Stimulated activated CD4-positive, alpha-beta T cell treated with anti-CD3 and anti-CD28 coated beads, Interleukin-1b, Interleukin-23, amount 100 ng/mL, for 4 hours (primary cell): ENCODE data around the gene ILF2.
"Not testable (repeated sequence)": the region's sequence is repeated elsewhere in the genome, so short reads cannot be mapped to it uniquely, and the experiment has no call there.

Experiments
- DNase-seq, 2 donors: peaks; one replicate each; pipeline ENCODE4 v3.0.0-alpha.2; 2020; ENCODE audit warnings: low read depth in 2 of 2

ILF2 gene

DNA sequence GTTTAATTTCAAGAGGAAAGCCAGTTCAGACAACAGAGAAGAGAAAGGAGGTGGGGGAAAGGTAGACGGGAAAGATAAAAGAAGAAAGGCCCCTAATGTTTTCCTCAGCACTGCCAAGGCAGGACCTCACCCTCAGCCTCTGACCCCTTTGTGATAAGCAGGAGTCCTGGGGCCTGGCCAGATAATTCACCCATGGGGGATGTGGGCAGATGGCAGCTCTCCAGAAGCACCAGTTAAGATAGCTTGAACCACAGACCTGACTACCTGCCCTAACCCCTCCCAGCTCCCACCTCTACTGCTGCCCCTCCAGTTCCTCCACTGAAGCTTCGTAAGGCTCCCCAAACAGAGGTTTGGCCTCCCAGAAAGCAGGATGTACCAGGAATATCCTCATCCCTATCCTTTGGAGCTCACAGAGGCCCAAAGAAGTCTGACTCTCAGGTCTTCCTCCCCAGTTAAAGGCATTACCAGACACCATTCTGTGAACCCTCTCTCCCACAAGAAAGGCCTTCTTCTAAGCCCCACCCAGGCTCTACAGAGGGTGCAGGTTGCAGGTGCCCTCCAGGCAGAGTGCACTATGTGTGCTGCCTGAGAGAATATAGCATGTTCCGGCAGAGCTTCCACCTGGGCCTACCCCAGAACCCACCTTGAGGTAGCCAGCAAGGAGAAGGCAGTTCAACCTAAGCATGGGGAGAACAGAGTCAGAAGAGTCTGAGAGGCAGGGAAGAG lies 21.5 kb downstream of the ILF2 start:
- DNase-seq: no peak

DNA sequence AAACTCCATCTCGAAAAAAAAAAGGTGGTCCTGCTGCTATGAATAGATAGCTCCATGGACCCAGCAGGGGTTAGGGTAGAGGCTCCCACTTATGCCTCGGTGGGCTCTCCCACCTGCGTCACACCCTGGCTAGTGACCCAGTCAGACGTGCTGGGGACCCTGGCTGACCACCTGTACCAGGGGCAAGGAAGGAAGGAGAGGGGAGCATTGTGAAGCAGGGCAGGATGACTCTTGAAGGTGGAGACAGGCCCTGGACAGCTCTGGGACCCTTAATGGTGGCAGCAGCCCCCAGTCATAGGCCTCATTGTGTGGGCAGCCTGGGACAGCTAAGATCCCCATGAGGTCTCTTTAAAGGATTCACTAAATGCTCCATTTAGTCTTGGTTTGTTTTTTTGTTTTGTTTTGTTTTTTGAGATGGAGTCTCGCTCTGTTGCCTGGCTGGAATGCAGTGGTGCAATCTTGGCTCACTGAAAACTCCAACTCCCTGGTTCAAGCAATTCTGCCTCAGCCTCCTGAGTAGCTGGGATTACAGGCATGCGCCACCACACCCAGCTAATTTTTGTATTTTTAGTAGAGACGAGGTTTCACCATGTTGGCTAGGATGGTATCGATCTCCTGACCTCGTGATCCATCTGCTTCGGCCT lies 22.7 kb downstream of the ILF2 start:
- DNase-seq: no peak

DNA sequence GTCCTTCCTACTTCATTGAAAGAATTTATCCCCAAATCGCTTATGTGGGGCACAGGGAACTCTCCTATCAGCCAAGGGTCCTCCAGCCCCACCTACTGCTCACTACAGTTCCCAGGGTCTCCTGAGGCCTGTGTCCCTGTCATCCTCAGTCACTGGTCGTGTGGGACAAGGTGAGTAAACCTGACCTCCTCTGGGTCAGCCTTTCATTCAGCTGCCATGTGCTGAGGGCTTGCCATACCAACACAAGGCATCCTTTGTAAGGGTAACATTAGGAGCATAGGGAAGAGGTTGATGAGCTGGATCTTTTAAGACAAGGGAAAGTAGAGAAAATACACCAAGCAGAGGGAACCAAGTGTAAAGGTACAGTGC lies 23.5 kb downstream of the ILF2 start:
- no peak for DNase-seq

DNA sequence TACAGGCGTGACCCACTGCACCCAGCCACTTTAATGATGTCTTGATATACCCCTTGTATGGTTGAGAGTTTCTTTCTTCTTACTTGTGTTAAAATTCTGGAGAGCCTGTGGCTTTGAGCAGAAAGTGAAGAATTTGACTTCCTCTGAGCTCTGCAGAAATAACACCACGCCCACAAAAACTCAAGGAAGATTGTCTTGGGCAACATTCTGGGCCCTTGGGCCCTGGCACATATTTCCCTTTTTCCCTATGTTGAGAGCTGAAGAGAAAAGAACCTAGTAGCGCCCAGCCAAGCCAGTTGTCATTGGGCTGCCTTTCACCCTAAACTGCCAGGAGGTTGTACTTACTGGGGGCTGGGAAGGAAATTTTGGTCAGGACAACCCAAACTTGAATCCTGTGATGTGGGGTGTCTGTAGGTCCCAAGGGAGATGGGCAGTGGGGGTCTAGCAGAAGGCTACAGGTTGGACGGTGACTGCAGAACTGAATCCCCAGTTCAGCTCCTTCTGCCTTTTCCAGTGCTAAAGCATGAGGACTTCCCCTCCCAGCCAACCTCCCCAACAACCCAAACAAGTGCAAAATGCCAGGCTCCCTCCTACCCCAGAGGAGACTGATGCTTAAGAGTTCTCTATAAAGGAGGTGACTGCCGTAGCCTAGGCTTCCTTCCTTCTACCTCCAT lies 24.0 kb downstream of the ILF2 start:
- no peak for DNase-seq

DNA sequence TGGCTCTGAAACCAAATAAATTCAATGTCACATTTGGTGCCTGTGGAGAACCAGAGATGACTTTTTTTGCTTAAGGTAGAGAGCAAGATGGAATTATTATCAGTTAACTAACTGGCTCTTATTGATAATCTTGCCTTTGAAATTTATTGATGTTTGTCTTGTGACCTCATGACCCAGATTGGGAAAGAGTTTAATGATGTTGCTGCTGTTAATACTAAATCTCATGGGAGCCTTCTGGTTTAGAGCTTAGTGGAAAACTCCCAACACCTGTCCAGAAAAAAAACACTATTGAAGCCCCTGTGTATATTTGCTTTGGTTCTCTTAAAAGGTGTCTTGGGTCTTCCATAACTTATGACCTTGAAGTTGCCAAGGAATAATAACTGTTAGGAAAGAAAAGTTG lies 27.0 kb downstream of the ILF2 start:
- no peak for DNase-seq

DNA sequence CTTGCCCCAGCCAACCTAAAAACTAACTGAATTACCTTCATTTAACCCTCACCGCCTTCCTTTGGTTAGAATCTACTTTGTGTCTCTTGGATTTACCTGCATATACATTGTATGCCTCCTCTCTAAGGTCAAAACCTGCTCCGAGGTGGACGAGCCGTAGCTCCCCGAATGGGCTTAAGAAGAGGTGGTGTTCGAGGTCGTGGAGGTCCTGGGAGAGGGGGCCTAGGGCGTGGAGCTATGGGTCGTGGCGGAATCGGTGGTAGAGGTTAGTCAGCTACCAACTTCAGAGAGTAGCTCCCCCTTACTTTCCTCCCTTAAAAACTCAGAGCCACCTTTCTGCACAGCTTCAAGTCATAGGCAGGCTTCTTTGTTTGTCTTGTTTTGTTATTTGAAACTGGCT lies 27.7 kb downstream of the ILF2 start:
- DNase-seq: no peak

DNA sequence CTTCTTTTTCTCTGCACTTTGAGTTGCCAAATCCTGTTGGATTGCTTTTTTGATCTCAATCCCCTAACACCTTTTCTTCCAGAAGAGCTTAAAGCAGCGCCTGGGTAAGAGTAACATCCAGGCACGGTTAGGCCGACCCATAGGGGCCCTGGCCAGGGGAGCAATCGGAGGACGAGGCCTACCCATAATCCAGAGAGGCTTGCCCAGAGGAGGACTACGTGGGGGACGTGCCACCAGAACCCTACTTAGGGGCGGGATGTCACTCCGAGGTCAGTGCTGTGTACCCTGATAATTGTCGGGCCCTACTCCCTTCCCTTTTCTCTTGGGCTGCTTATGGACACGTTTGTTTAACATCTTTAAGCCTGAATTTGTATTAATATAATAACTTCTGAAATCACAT lies 28.6 kb downstream of the ILF2 start:
- DNase-seq: no peak

DNA sequence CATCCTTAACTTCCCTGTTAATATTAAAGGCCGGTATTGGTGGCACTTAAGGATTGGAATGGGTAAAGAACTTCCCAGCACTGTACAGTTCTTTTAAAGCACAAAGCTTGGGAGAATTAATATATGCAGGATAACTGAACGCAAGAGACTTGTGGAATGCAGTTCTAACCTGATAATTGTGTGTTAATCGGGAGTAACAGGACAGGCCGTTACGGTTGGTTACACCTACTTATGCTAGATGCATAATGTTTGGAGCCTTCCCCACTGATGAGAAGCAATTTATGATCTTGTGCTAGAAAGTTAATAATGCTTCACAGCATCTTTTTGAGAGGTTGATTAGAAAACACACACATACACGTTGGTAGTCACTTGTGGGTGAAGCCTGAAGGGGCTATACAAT lies 29.9 kb downstream of the ILF2 start:
- DNase-seq: no peak

DNA sequence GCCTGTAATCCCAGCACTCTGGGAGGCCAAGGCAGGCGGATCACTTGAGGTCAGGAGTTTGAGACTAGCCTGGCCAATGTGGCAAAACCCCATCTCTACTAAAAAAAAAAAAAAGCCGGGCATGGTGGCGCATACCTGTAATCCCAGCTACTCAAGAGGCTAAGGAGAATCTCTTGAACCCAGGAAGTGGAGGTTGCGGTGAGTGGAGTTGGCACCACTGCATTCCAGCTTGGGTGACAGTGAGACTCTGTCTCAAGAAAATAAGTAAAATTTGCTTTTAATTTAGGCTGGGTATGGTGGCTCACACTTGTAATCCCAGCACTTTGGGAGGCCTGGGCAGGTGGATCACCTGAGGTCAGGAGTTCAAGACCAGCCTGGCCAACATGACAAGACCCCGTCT lies 30.6 kb downstream of the ILF2 start:
- DNase-seq: not testable (repeated sequence)

DNA sequence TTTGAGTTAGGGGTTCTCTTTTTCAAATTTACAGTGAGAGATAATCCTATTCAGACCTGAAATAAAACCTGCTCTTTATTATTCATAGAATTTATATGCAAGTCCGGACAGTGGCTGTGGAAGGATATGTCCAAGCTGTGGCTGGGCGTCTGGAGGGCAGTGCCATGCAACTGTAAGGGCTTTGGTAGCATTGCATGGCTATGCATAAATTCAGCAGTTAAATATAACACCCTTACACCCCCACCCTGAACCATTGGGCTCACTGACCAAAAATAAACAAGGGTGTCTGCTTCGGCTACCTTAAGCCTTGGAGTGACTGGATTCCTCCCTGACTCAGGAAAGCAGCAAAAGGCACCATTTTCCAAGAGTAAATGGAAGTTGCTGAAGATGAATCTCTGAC lies 31.5 kb downstream of the ILF2 start:
- DNase-seq: no peak

DNA sequence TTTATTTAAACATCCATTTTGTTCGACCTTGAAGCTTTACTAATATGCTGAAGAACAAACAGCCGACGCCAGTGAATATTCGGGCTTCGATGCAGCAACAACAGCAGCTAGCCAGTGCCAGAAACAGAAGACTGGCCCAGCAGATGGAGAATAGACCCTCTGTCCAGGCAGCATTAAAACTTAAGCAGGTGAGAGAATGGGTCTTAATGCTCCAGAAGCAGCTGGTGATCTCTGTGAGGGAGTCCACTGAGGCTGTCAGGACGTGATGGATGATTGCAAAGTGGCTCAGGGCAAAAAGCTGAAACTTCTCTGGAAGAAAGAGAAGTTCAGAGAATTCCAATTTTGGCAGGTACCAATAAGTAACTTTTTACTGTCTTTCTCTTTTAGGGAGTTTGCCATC lies 32.5 kb downstream of the ILF2 start:
- DNase-seq: no peak

DNA sequence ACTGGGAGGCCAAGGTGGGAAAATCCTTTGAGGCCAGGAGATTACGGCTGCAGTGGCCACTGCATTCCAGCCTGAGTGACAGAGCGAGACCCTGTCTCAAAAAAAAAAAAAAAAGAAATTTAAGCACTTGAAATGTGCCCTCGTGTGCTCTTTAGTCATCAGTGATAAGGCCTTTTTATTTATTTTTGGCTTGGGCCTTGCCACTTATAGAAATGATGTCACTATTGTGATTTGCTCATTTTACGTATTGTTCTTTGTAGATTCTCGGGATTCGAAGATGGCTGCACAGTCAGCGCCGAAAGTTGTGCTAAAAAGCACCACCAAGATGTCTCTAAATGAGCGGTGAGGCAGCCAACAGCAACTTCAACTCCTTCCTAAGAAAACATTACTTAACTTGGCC lies 34.5 kb downstream of the ILF2 start:
- DNase-seq: no peak

DNA sequence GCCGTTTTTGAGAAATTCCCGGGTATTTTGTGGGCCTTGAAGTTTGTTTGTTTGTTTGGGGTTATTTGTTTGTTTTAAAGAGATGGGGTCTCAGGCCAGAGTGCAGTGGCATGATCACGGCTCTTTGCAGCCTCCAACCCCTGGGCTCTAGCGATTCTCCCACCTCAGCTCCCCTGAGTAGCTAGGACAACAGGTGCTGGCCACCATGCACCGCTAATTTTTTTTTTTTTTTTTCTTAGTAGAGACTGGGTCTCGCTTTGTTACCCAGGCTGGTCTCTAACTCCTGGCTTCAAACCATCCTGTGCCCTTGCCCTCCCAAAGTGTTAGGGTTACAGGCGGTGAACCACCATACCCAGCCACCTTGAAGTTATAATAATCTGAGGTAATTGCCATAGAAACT lies 34.9 kb downstream of the ILF2 start:
- no peak for DNase-seq

DNA sequence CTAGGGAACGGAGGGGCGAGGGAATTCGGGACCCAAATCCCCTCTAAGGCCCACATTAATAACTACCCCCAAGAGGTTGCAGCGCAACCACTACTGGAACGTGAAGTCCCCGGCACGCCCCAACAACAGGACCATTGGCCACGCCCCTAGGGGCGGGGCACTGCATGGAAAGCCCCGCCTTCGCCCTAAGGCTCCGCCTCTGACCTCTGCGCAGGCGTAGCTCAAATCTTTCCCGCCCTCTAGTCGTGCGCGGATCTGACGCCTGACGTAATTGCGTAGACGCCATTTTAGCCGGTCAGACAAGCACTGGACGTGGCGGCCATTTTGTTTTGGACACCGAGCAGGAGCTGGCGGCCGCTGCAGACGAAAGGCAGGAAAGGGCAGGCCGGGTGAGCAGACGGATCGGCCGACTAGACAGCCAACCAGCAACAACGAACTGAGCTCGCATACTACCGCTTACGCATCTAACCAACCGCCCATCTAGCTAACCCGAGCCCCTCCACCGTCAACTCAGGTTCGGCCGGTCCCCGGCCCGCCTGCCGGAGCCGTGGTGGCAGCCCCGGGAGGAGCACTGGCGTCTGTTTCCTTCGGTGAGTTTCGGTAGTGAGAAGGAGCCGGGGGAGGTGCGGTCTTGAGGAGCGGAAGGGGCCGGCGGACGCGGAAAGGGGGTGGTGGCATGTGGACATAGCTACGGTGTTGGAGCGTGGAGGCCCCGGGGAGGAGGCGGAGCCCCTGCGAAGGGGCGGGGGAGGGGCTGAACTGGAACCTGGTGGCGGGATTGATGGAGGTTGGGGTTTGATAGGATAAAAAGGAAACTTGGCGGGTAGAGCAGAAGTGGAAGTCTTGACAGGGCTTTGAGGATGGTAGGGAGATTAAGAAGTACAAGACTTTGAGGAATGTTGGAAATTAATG lies 36.8 kb downstream of the ILF2 start, which contains the start of gene CHTOP:
TSS of gene CHTOP (plus strand) at position 313 of the 912 bp plus-strand sequence. CDS start 2,523 bp downstream, outside the sequence.
- DNase-seq: peak; percentile 94 to 96

DNA sequence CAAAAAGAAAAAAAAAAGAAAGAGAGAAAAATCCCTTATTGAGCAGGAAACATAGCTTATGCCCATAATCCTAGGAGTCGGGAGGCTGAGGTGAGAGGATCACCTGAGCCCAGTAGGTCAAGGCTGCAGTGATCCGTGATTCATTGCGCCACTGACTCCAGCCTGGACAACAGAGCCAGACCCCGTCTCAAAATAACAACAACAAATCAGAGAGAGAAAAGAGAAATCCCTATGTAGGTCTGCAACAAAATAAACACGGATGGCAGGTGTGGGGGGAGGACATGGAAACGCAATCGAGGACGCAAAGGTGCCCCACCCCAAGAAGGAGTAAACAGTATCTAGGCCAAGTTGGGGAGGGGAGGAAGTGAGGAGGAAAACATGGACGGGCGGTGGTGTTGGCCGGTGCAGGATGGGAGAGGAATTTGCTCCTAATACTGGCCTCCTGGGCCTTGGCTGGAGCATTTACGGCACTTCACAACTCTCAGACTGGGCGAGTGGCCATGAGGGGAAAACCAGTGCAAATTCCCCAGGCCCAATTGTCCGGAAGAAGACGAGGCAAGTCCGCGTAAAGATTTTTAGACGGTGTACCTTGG lies 37.5 kb downstream of the ILF2 start:
- no peak for DNase-seq

DNA sequence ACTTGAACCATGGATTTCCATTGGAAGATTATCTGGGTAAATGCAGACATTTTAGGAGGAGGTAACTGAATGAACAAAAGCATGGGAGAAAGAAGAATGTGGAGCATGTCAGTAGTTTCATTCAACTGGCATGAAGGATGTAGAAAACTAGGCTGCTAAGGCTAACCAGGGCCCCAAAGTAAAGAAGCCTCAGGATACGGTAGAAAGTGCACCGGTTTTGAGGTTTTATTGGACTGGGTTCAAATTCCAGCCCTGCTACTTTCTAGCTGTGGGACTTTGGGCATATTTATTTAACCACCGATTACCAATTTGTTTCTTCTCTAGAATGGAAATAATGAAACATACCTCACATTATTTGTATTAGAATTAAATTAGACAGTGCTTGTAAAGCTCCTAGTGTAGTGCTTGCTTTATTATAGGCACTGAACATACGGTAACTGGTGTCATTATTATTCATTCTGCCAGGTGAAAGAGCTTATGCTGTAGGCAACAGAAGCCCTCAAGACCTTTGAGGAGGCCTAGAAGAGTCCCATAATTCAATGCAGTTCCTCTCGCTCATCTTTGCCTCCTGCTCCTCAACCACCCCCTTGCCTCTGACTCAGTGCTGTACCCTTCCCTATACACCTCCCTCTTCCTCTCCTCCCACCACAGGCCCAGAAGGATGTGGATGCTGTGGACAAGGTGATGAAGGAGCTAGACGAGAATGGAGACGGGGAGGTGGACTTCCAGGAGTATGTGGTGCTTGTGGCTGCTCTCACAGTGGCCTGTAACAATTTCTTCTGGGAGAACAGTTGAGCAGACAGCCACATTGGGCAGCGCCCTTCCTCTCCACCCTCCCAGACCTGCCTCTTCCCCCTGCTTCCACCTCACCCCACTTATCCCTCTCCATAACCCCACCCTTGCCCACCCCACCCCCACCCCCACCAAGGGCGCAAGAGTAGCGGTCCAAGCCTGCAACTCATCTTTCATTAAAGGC lies 39.5 kb downstream of the ILF2 start:
- DNase-seq: no peak

DNA sequence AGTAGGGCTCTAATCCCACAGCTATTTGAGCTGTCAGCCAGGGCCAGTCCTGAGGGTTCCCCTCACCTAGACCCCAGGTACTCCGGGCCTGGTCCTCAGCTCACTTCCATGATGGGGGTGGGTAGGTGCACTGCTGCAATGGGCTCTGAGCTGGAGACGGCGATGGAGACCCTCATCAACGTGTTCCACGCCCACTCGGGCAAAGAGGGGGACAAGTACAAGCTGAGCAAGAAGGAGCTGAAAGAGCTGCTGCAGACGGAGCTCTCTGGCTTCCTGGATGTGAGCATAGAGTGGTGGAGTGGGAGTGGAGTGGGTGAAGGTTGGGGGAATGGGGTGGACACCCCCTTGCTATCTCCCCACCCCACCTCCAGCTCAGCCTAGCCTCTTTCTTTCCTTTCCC lies 40.4 kb downstream of the ILF2 start:
- no peak for DNase-seq

DNA sequence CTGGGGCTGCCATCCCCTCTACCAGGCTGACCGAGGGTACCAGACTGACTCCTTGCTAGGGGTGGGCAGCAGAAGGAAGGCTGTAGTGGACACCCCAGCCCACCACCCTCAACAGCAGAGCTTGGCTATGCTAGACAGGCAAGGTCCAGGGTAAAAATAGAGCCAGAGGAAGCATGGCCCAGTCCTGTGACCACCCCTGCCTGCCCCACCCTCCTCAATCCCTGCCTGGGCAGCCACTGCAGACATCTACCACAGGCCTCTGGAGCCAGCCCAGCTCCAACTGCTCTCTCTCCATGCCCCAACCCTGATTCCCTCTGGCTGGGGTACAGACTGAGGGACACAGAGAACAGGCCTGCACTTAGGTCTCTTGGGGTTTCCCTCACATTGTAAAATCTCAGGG lies 40.8 kb downstream of the ILF2 start:
- DNase-seq: no peak

DNA sequence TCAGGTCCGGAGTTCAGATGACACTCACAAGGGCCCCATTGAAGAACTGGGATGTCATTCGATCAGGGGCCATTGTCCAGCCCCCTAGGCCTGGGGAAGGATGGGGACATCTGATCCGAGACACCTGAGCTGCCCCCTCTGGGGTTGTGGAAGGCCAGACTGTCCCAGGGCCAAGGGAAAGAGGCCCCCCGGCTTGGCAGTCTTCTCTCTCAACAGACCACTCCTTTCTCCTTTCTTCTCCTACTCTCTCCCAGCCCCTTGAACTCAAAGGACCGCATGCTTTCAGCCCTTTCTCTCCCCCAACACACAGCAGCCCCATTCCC lies 41.5 kb downstream of the ILF2 start:
- no peak for DNase-seq

DNA sequence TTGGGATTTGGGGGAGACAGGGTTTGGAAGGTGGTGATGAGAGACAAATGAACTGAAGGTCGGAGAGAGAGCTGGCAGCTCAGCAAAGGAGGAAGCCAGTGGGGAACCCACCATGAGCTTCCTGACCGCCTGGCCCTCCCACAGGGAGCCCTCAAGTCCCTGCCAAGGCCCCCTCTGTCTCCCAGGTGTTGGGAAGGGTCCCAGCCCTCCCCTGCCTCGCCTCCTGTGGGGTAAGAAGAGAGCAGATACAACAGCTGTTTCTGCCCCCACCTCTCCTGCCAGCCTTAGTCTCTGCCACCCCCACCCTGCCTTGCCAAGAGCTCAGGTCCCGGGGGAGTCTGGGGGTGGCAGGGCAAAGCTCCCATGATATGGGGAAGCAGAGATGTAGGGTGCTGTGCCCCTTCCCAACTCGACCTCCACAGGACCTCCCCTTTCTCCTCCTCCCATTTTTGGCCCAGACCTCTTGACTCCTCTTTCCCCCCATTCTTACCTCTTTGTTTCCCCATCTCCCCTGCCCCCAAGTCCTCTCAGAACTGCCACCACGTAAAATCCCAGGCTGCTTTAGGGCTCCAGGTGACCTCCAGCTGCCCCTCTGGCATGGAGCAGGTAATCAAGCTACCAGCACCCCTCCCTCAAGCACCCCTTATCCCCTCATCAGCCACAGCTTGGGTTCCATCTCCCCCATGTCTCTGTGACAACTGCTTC lies 42.0 kb downstream of the ILF2 start:
- DNase-seq: no peak
